Loucy (cell line): ENCODE data around the gene ZNF324B.
"Not testable (repeated sequence)": the region's sequence is repeated elsewhere in the genome, so short reads cannot be mapped to it uniquely, and the experiment has no call there.

ENCODE experiments used
- EZH2phosphoT487 ChIP-seq: fragments of 200-600 bp; IDR thresholded peaks from 2 replicates; pipeline ENCODE4 v1.6.1; 2018; ENCODE audit warnings: antibody characterized with exemption, mild to moderate bottlenecking, moderate library complexity, borderline replicate concordance
- TF ChIP-seq, protein P1 (sequence below): fragments of 200-600 bp; sonication (generic); conservative IDR thresholded peaks from 2 replicates; pipeline ENCODE4 v1.5.1; 2014; ENCODE audit warnings: mild to moderate bottlenecking, antibody characterized with exemption, low read length

- TF ChIP-seq, protein P1, sequence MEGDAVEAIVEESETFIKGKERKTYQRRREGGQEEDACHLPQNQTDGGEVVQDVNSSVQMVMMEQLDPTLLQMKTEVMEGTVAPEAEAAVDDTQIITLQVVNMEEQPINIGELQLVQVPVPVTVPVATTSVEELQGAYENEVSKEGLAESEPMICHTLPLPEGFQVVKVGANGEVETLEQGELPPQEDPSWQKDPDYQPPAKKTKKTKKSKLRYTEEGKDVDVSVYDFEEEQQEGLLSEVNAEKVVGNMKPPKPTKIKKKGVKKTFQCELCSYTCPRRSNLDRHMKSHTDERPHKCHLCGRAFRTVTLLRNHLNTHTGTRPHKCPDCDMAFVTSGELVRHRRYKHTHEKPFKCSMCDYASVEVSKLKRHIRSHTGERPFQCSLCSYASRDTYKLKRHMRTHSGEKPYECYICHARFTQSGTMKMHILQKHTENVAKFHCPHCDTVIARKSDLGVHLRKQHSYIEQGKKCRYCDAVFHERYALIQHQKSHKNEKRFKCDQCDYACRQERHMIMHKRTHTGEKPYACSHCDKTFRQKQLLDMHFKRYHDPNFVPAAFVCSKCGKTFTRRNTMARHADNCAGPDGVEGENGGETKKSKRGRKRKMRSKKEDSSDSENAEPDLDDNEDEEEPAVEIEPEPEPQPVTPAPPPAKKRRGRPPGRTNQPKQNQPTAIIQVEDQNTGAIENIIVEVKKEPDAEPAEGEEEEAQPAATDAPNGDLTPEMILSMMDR: not testable (repeated sequence)
- TF ChIP-seq EZH2phosphoT487: not testable (repeated sequence)
These were observed 8.4 kb upstream of the ZNF324B start for GRCh38 chr19:58442986-58443385.
